GM21515 (cell line): ENCODE measurements around the gene MLF1.
A peak's percentile ranks its signal among the peaks of the same experiment; 100 is the strongest.
"Not testable (repeated sequence)": the region's sequence is repeated elsewhere in the genome, so short reads cannot be mapped to it uniquely, and the experiment has no call there.

Experiments used
- ATAC-seq: cut with Tn5 transposase; IDR thresholded peaks from one replicate; pipeline ENCODE4 v1.9.1; 2021; ENCODE audit not compliant: unreplicated experiment

Gene MLF1

GRCh38 chr3:158570999-158571702 lies at the start of gene MLF1:
TSS of gene MLF1 (plus strand) at chr3:158571194. CDS start at chr3:158571301, 107 bp downstream.
- ATAC-seq, result peak; percentile 100

- no peak for ATAC-seq
Observed at GRCh38 chr3:158522221-158523136, 48.5 kb upstream of the MLF1 start.

GRCh38 chr3:158528076-158528674 lies 42.8 kb upstream of the MLF1 start:
- no peak for ATAC-seq

GRCh38 chr3:158531334-158531733 lies 39.7 kb upstream of the MLF1 start:
- ATAC-seq, result no peak

- ATAC-seq, result no peak
Observed at GRCh38 chr3:158532099-158532734, 38.8 kb upstream of the MLF1 start.

- no peak for ATAC-seq
Observed at GRCh38 chr3:158535918-158536317, 35.1 kb upstream of the MLF1 start.

- ATAC-seq, result no peak
Observed at GRCh38 chr3:158539414-158540014, 31.5 kb upstream of the MLF1 start.

- no peak for ATAC-seq
Observed at GRCh38 chr3:158540066-158540465, 30.9 kb upstream of the MLF1 start.

- ATAC-seq, result no peak
Observed at GRCh38 chr3:158548691-158549090, 22.3 kb upstream of the MLF1 start.

GRCh38 chr3:158549938-158550337 lies 21.1 kb upstream of the MLF1 start:
- not testable (repeated sequence) for ATAC-seq

GRCh38 chr3:158552124-158552523 lies 18.9 kb upstream of the MLF1 start:
- no peak for ATAC-seq

GRCh38 chr3:158559504-158559903 lies 11.5 kb upstream of the MLF1 start:
- no peak for ATAC-seq

- no peak for ATAC-seq
Observed at GRCh38 chr3:158560979-158561378, 10.0 kb upstream of the MLF1 start.

- ATAC-seq, result no peak
Observed at GRCh38 chr3:158562674-158563073, 8.3 kb upstream of the MLF1 start.

GRCh38 chr3:158563076-158563475 lies 7.9 kb upstream of the MLF1 start:
- no peak for ATAC-seq

- ATAC-seq, result no peak
Observed at GRCh38 chr3:158565076-158565475, 5.9 kb upstream of the MLF1 start.

GRCh38 chr3:158568784-158569183 lies 2.2 kb upstream of the MLF1 start:
- ATAC-seq, result no peak

- ATAC-seq, result no peak
Observed at GRCh38 chr3:158569794-158570193, 1.2 kb upstream of the MLF1 start.

- no peak for ATAC-seq
Observed at GRCh38 chr3:158571969-158572765, 1.2 kb downstream of the MLF1 start.

- ATAC-seq, result no peak
Observed at GRCh38 chr3:158572766-158573060, 1.7 kb downstream of the MLF1 start.
